Measurements from ENCODE around the gene TMEM260.
"Not testable (repeated sequence)": the region's sequence is repeated elsewhere in the genome, so short reads cannot be mapped to it uniquely, and the experiment has no call there.

Gene TMEM260

DNA sequence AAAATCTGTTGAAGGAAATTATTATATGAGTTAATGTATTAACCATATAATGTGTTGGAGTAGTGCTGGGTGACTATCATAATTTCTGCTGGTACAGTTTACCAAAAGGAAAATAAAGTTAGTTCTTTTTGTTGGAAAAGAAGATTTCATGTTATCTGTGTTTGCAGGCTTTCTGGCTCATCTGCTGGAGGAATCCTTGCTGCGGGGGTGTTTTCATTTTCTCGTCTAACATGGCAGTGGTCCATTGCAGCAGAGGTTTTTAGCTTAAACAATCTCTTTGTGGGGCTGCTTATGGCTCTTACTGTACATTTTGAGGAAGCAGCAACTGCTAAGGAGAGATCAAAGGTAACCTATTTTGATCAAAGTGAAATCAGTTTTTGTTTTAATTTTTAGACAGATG, 24.1 kb downstream of the TMEM260 start:
- DNase-seq: no peak

DNA sequence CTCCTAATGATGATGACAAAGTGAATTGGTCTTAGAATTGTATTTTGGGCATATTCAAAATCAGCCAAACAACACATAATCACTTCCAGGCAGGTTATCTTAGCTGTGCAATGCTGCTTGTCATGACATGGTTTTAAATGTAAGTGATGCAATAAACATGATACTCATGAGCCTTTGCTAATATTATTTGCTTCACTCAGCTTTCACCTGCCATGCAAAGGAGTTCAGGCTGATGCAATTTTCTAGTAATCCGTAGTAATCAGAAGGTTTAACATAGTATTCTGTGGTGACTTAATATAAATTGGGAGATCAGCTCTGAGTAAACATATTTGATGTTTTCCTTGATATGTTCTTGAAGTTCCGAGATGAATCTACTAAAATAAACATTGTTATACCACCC, 29.1 kb downstream of the TMEM260 start:
- DNase-seq: peak; percentile 35

DNA sequence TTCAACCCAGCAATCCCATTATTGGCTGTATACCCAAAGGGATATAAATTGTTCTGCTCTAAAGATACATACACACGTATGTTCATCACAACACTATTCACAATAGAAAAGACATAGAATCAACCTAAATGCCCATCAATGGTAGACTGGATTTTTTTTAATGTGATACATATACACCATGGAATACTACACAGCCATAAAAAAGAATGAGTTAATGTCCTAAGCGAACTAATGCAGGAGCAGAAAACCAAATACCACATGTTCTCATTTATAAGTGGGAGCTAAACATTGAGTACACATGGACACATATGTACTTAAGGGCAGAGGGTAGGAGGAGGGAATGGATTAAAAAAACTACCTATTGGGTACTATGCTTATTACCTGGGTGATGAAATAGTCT, 32.1 kb downstream of the TMEM260 start:
- DNase-seq: not testable (repeated sequence)

DNA sequence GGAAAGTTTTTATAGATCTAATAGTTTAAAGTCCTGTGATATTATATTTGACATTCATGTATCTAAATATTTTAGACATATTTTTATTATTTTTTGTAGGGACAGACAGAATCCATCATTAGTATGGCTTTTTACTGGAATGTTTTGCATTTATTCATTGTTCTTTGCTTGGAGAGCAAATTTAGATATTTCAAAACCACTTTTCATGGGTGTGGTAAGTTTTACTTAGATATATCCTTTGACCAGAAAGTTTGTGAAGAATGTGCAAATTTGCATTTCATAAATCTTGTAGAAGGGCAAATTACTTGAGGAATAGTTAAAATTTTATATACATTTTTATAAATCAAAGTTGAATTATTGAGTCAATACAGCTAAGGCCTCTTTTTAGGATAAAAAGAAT, 37.5 kb downstream of the TMEM260 start:
- DNase-seq: no peak

DNA sequence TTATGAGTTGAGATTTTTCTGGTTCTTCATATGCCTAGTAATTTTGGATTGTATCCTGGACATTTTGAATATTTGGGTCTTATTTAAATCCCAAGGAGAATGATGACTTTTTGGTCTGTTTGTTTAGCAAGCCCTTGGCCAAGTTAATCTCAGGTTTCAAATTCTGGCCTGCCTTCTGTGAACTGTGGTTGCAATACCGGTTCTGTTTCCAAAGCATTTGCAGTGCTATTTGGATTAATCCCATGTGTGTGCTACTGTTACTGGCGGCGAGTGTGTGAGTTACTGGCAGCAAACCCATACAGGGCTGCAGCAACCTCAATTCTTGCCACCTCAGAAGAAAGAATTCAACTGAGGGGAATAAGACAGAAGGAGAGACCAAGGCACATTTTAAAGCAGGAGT, 51.1 kb downstream of the TMEM260 start:
- no peak for DNase-seq

DNA sequence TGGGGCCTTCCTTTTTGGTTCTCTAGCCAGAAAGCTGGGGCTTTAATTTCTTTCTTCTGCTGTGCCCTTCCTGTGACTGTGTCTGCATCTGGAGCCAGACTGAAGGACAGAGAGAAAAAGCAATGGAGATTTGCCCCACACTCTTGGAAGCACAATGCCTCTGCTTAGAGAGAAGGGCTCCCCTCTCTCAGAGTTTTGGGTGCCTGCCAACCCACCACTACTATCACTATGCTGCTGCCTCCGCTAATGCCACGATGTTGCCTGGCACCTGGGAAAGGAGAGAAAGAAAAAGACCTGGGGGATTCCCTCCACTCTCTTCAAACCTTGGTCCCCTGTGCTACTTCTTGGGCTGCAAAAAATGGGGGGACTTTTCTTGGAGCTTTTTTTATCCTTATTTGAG, 52.6 kb downstream of the TMEM260 start:
- DNase-seq: no peak

DNA sequence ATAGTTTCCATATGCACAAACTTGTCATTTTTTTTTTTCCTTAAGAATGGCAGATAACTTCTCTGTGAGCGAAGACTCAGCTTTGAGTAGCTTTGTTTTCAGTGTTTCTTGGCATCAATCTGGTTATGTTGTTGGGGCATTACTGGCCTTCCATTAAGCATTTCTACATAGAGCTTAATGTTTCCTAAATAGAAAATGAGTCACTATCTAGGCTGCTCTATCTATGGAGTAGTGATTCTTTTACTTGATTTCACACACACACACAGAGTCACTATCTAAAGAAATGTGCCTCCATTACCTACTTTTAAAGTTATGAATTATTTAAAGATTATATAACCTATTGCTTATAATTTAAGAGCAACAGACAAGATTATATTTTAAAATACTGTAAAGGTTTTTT, 53.9 kb downstream of the TMEM260 start:
- DNase-seq: no peak

DNA sequence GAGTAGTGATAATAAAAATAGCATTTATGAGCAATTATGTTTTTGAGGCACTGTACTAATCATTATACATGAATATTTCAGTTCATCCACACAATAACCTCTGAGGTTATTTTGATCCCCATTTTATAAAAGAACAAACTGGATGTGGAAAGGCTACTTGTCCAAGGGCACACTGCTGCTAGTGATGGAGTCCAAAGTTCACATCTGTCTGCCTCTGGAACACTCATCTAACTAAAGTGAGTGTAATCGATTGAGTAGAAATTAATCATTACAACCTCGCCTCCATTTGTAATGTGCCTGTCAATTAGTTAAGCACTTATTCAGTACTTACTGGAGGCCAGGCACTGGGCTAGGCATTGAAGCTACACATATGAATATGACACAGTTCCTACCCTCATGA, 55.4 kb downstream of the TMEM260 start:
- DNase-seq: no peak

DNA sequence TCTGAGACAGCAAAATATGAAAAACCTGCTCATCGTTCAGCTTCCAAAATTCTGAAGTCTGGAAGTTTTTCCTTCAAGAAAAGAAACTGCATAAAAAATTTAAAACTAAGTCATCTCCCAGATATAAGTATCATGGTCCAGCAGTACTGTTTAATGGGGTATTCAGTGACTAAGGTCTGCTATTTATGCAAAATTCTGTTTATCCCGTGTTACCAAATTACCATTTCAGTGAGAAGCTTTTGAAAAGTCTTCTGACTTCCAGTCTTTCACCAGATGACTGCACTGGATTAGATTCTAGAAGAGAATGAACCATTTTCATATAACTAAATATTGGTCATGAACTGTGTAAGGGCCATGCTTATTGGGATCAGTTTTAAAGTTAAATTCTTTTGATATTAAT, 67.9 kb downstream of the TMEM260 start:
- DNase-seq: no peak

DNA sequence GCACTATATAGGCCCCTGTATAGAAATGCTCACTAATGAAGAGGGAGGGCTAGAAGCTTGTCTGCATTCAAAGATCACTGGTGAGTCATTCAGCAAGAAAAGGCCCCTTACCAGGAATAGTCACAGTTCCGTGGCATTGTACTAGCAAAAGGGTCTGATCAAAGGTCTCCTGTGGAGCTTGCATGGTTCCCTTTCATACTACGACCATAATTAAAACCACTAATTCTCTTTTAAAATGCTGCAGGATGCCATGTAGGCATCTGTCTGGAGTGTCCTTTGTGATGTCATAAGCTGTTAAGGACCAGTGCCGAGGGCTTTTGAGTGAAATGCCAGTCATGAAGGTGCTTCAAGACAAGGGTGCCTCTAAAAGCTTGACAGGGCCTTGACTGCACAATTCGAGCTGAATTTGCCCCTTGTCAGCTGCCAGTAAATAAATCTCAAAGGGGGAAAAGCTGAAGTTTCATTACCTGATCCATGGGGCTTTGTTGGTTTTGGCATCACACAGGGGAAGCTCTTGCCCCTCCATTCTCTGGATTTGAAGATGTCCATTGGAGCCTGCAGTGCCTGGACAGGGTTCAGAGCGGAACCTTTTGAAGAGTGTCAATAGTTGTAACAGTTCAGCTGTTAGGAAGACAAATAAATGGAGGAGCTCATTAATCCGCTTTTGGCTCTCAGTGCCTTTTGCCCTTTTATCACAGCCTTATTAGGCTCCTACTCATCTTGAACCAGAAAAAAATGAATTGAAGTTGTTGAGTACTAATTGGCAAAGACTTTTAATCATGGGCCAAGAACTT, 69.1 kb downstream of the TMEM260 start:
- DNase-seq: no peak

DNA sequence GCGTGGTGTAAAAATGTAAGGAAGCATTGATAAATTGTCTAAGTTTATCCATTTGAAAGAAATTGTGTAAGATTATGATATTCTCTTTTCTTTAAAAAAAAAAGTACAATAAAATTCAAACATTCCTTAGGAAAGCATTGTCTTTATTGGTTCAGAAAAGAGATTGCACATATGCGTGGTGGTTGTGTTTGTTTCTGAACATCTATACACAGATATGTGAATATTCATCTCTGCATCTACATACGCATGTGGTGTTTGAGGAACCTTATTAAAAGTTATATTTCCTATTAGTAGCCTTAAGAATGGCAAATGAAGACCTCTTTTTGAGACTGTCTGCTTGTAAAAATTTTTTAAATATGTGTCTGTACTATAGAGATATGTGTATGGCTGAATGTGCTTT, 69.8 kb downstream of the TMEM260 start:
- no peak for DNase-seq

DNA sequence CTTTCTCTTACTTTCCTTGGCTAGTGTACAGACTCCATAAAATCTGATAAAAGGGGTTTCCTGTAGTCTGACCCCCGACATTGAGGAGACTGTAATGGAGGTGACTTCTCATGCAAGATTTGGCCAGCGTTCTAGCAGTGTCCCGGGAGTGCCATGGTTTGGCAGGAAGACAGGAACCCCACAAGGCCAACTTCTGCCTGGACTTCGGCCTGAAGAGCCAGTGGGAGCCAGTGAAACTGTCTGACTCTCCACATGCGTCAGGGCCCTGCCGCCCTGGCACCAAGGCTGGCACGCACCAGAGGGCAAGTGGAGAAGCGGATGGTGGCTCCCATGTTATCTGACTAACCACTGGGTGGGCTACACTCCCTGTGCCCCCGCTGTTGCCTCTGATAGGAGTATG, 70.5 kb downstream of the TMEM260 start:
- DNase-seq: no peak

DNA sequence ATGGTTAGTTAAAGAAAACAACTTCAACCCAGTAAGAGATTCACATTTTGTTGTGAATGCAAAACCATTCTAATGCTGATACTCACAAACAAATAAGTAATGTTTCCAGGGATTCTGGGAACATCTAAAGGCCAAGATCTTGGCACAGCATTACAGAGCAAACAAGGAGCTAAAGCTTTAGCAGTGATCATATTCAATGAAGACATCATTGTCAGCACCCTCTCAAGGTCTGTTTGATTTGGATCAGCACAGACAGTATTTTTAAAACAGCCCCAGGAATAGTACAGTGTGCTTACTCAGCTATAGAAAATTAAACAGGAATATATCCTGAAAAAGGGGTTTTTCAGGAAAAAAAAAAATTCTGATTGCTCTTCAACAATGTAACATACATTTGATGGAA, 71.4 kb downstream of the TMEM260 start:
- DNase-seq: no peak

DNA sequence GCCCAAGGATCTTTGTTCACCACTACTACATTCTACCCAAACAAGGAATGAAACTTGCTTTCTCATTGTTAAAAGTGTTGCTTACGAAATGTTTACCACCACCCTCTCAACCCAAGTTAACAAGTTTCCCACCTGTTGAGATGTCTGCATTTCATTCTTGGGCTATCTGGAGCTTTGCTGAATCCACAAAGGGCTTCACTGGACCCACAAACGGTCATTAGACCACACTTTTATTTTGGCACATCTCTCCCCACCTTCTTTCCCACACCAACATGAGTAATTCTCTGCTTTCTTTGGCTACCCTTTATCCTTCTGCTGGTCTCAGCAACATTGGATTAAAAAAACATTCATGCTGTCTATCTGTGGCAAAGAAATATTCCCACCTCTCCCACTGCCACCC, 78.0 kb downstream of the TMEM260 start:
- no peak for DNase-seq

DNA sequence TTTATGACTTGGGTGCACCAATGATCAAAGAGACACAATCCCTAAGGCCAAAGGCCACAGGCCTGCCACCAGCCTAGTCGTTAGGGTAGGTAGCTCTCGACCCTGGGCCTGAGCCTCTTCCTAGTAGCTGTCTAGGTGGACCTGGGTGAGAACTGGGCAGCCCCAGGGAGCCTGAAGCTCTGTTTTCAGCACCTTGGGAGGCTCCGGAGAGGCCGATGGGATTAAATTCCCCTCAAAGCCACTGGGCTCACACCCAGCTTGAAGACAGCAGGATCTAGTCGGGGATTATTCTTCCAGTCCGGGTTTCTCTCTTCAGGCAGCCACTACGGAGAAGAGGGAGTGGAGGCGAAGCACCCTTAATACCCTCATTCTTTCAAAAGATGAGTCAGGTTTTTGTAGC, 79.8 kb downstream of the TMEM260 start:
- no peak for DNase-seq

DNA sequence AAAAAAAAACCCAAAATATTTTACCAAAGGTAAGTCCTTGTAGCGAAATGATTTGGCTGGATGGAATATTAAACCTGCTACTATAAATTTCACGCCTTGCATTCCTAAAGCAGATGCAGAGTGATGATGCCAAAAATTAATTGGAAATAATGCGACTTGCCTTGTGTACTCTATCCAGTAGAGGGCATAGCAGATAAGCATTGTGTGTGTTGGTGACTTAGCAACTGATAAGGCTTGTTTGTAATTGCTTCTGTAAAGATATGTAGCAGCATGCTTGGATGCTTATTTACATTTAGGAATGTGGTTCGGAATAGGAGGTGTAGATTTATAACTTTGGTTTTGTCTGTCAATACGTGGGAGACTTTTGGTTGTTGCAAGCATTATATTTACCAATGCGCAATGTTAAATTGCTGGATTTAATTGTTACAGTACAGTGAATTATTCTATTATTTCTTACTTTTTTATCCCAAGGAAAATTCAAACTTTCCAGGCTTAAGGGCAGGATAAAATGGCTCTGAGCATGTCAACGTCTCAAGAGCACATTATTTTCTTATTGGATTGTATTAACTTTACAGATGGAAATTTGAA, 80.5 kb downstream of the TMEM260 start:
- peak; percentile 38 for DNase-seq

DNA sequence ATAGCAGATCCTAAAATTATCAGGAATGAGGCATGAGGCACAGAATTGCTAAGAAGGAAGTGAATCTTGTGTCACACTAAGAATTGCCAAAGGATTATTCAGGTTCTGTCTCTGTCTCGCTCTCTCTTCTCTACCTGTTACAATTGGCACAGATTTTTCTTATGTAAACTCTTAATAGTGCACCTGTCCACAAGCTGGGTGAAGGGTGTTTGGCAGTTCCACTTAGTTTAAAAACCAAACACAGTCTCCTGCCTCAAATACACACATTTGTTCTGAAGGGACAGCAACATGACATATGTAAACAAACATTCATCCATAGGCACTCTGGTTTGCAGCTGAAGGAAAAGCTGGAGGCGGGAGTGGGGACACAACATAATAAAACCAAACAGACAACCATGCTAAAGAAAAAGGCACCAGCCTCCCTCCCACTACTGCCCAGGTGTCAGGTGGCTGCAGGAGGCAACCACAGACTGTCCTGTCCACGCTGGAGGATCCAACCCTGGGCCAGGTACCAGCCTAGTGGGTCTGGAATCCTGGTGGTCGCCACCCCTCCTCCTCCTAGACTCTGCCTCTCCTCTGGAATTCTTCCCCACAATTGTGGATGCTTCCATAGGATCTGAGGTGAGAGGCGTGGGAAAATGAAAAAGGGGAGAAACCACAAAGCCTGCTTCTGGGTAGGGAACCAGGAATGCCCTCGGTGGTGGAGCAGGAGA, 81.2 kb downstream of the TMEM260 start:
- no peak for DNase-seq

DNA sequence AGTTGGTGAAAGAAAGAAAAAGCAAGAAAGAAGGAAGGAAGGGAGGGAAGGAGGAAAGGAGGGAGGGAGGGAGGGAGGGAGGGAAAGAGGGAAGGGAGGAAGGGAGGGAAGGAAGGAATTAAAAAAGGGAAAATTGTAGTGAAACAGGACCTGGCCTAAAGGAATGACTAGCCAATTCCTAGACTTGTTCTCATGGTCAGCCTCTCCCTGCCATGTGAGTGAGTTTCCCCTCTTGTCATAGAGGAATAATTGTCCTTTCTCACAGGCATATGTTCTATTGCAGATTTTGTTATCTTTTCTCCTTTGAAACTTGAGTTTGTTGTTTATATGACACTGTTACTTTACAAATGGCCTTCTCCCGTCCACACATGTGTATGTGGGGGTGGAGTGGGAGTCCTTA, 81.9 kb downstream of the TMEM260 start:
- DNase-seq: no peak

DNA sequence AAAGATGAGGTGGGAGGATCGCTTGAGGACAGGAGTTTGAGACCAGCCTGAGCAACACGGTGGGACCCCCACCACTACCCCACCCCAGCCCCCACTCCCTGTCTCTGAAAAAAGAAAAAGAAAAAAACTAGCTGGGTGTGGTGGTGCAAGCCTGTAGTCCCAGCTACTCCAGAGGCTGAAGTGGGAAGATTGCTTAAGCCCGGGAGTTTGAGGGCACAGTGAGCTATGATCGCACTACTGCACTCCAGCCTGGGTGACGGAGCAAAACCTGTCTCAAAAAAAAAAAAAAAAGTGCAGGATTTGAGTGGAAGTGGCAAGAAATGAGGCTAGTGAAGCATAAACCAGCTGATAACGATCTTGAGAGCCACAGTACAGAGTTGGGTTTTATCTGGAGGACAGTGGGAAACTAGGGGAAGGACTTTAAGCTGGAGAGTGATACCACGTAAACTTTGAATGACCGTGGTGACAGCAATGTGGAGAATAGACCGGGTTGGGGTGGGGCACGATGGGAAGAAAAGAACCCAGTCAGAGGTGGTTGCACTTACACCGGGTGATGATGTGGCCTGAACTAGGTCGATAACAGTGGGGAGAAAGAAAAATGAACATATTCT, 85.3 kb downstream of the TMEM260 start:
- no peak for DNase-seq

DNA sequence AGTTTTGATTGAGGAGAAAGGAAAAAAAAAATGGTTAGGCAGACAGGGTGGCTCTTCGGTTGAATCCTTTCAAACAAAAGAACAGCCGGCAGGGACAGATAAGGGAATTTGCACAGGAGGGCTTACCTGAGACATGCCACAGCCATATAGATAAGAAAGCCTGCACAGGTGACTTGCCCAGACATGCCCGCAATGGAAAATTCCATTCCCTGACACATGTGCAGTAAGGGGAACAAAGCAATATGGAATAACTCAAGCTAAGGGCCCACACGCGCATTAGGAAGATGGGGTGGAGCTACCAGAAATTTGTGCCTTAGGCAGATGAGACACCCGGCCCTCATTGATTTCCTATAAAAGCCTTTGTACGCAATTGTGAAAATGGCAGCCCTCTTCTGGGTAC, 86.7 kb downstream of the TMEM260 start:
- DNase-seq: no peak

DNA sequence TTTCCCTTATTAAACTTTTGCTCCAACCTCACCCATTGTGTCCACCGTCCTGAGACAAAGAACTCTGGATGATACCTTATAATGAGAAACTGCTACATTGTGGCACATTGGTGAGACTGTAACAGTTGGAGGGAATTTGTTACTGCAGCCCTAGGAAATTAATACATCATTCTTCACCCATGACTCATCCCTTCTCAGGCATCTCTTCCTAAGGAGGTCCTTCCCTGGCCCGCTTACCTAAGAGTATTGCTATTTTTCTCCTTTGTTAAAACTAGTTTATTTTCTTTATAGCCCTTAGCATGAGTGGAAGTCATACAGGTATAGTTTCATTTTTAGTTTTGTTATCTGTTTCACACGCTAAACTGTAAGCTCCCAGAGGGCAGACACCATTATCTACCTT, 87.1 kb downstream of the TMEM260 start:
- DNase-seq: no peak

DNA sequence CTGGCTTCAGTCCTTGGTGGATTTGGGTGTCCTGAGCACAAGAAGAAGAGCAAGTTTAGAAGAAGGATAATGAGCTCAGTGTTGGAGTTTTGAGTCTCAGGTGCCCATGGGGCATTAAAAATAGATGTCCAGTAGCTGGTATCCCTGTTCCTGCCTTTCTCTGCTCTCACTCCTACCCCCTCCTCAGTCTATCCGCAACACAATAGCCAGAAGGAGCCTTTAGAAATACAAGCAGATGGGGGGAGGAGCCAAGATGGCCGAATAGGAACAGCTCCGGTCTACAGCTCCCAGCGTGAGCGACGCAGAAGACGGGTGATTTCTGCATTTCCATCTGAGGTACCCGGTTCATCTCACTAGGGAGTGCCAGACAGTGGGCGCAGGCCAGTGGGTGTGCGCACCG, 87.7 kb downstream of the TMEM260 start:
- not testable (repeated sequence) for DNase-seq

DNA sequence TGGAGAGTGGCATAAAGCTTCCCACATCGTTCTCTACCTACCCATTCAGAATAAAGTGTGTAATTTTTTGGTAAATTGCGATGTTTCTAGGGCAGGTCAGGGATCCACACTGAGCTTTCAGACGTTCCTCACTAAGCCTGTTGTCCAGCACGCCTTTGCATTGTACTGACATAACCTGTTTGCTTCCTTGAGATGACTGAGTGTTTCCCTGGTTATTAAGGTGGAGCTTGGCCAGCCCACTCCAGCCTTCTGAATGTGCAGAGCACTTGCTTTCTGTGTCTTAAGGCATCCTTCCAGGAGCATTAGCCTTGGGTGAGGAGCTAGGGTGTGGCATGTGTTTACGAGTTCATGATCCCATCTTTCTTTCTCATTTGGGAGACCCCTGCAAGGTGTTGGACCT, 96.4 kb downstream of the TMEM260 start:
- DNase-seq: no peak

DNA sequence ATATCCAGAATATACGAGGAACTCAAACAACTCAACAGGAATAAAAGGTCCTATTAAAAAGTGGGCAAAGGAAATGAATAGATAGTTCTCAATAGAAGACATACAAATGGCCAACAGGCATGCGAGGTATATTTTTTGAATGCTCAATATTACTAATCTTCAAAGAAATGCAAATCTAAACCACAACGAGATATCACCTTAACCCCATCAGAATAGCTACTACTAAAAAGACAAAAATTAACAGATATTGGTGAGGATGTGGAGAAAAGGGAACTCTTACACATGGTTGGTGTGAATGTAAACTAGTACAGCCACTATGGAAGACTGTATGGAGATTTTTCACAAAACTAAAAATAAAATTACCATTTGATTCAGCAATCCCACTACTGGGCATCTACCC, 99.2 kb downstream of the TMEM260 start:
- no peak for DNase-seq

Measured in NCI-H526 treated with DMSO at 0.1 percent for 48 hours (cell line).